HL-60/S4 treated with phorbol 12-myristate 13-acetate at 8.2 ng/mL for 4 days and 3 days (cell line): Measurements from ENCODE around the gene TTYH2.

ENCODE experiments used
- in situ Hi-C: fragments of 300-500 bp; cut with MboI; formaldehyde crosslinking; loops from 2 replicates; pipeline ENCODE4 v1.15.0; 2022; ENCODE audit warnings: low sequenced_read_pairs

TTYH2 gene

DNA sequence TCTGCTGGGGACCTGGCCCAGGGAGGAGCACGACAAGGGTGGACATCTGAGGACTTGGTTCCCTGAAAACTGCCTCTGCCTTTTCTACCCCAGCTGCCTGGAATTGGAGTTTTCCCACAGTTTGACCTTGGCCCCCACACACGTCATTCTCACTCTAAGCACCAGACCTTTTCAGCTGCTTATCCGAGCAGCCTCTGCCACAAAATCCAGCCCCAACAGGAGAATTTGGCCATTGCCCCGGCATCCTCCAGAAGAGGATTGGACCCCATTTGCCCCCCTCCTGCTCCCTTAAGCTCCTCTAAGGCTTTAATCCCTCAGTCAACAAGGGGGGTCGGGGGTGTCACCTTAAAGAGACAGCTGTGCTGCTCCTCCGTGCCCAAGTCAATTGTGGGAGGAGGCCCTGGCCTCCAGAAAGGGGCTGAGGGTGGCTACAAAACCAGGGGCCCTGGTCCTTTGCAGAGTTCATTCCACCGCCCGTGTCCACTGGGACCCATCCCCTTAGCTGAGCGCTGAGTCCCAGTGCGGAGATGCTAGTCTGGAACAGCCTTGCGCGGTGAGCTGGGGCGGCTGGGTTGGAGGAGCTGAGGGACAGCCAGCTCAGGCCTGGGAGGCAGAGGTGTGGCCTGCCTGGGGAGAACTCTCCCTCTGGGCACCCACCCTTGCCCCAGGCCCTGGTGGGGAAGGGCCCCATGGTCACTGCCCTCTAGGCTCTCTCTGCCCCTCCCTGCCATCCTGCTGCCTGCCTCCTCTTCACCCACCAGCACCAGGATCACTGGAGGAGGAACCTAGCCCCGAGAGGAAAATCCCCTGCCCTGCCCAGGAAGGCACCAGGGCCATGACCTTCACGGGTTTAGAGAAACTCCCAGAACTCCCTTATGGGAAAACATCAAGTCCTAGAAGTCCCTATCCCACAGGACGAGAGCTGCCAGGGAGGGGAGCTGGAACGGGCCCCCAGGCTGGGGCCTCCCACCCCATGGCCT, 18.8 kb downstream of the TTYH2 start:
- in situ Hi-C loops: no loop called here

DNA sequence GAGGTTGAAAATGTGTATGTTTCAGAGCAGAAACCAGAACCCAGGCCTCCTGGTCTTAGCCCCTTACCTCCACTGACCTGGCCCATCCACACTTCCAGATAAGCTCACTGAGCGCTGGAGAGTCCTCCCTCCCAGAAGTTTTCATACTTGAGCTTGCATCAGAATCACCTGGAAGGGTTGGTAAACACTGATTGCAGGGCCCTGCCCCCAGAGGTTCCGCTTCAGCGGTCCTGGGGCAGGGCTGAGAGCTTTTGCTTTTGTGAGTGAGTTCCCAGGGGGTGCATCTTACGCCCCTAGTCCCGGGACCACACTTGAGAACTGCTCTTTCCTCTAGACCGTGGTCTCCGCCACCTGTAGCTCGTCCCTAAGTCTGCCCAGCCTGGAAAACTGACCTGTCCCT, 20.6 kb downstream of the TTYH2 start:
- in situ Hi-C loops: no loop called here

DNA sequence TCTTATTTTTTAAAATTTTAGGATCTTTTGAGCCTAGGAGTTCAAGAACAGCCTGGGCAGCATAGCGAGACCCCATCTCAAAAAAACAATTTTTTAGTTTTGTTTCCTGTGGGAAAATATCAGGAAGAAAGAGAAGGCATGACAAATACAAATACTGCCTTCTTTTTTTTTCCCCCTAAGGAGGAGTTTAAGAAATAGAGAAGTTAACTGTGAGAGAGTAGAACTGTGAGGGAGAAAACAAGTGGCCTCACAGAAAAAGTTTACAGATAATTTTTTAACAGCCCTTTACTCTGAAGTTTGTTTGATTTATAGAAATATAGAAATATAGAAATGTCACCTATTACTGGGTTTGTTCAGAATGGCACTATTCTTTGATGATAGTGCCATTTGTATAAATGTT, 21.1 kb downstream of the TTYH2 start:
- in situ Hi-C loops: no loop called here

DNA sequence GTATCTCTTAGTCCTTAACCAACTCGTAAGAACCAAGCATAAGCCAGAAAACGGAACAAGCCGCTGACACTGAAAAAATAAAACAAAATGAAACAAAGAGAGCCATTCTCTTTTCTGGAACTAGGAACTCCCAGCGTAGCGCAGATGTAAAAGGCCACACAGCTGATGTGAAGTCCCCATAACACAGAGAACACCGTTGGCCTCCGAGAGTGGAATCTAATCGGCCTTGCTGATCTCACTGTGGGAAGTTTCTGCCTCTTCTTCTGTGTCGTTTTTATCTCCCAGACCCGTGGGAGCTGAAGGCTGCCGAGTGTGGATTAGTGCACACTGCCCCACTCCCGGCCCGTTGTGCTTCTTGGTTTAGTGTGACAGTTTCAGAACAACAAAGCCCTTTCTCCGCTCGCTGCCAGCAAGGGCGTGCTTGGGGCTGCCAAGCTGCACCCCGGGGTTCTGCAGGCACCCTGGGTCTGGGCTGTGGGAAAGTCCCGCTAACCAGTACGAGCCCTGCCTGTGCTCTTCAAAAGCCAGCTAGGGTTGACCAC, 21.7 kb downstream of the TTYH2 start:
- in situ Hi-C loops: no loop called here

DNA sequence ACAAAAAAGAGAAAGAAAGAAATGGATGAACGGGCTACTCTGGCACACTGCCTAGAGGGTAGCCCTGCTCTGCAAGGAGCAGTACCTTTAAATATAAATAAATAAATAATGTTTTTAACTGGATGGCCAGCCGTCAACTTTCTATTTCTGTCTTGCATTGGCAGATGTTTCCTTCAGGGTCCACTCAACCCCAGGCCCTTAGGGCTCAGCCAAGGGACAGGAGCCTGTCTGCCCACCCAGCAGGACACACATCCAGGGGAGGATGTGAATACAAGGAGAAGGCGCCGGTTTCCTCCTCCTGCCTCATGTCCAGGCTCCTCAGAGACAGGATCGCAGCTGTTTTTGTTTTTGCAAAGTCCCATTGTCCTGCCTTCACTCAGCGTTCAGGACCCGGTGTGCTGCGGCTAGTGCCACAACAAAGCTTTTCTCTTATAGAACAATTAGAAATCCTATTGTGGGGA, 22.6 kb downstream of the TTYH2 start:
- in situ Hi-C loops: no loop called here

DNA sequence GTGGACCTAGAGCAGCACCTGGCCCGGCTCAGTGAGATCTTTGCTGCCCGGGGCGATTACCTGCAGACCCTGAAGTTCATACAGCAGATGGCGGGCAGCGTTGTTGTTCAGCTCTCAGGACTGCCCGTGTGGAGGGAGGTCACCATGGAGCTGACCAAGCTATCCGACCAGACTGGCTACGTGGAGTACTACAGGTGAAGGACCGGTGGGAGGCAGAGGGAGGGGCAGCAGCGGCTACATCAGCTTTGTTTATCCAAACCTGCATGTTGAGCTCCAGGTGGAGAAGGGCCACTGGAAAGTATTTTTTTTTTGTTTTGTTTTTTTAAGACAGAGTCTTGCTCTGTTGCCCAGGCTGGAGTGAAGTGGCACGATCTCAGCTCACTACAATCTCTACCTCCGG, 23.9 kb downstream of the TTYH2 start:
- in situ Hi-C loops: no loop called here

DNA sequence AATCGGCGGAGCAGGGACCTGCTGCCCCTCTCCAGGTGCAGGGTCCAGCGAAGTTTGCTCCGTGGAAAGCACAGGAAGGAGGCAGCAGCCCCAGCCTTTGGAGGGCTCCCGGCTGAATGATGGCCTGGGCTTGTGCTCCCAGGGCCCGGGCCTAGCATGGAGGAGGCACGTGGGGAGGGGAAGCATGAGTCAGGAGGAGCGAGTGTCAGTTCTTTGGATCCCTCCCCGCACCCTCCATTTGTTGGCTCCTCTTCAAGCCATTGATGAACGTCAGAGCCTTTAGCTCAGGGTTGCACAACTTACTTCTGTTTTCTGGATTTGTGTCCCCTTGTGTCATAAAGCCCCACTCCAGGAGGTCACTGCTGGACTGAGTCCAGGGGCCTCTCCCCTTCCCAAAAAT, 25.8 kb downstream of the TTYH2 start:
- in situ Hi-C loops: no loop called here

DNA sequence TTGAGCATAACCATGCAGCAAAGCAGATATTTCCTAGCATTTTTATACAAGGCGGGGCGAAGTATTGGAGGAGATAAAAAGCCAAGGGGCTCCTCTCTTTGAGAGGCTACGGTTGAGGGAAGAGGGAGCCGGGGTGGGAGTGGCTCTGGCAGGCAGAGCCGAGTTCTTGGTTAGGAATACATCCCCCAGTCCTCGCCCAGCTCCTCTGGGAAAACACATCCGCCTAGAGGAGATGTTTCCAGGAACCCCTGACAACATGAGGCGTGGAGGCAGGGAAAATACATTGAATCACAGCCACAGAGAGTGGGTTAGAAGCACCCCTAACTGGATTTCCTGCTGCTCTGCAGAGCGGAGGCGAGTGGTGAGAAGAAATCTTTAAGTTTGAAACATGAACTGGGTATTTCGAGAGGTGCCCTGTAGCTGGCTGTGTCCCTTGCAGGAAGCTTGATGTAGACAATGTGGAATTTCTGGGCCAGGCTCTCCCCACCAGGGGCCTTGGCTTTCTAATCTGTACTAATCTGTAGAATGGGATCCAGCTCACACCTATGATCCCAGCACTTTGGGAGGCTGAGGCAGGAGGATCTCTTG, 27.3 kb downstream of the TTYH2 start:
- in situ Hi-C loops: no loop called here

DNA sequence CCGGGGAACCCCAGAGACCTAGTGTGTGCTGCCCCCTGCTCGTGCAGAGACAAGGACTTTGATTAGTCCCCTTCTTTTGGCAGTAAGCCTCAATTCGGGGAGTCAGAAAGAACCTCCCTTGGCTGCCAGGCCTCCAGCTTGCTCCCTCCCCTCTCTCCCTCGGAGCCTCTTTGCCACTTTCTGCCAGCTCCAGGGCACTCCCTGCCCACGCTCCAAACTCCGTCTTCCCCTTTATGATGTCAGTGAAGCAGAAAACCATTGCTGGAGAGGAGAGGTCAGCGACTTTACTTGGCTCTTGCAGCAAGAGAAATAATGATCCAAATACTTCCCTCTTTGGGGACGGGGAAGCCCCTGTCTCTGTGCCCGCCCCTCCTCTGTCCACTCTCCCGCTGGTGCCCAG, 28.1 kb downstream of the TTYH2 start:
- in situ Hi-C loops: no loop called here

DNA sequence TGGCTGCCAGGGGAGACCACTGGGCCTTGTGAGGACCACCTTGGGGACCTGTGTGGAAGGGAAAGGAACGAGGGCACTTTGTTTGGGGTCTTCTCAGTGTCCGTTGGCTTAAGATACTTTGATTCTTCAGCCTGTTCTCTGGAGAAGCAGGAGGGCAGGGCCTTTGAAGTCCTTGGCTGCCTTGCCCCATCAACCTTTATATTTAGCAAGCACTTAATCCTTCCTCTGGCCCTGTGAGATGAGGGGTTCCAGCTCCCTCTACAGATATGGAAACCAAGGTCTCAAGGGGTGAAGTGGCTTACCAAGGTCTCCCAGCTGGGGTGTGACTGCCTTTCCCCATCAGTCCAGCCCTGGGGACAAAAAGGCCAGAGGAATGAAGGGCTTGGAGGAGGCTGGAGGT, 28.5 kb downstream of the TTYH2 start:
- in situ Hi-C loops: no loop called here

DNA sequence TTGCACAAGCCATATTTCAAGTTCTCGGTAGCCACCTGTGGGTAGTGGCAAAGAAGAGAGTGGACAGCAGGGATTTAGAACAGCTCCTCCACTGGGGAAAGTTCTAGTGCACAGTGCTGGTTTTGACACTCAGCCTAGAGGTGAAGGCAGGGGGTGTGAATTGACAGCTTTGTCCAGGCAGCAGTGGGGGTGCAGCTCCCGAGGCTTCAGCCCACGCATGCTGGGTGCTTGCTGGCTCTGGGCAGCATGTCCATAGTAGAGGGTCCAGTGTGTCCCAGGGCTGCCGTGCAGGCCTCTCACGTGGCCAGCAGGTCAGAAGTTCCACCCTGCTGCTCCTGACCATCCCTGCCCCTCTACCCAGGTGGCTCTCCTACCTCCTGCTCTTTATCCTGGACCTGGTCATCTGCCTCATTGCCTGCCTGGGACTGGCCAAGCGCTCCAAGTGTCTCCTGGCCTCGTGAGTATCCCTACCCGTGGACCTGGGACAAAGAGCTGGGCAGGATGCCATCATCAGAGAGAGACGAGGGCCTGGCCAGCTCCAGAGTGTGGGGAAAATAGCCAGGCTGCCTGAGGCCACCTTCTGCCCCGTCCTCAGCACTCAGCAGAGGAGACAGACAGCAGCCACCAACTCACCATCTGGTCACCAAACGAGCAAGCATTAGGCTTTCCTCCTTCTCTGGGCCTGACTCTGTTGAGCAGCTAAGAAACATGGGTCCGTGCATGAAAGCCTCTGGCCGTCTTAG, 29.8 kb downstream of the TTYH2 start:
- in situ Hi-C loops: no loop called here

DNA sequence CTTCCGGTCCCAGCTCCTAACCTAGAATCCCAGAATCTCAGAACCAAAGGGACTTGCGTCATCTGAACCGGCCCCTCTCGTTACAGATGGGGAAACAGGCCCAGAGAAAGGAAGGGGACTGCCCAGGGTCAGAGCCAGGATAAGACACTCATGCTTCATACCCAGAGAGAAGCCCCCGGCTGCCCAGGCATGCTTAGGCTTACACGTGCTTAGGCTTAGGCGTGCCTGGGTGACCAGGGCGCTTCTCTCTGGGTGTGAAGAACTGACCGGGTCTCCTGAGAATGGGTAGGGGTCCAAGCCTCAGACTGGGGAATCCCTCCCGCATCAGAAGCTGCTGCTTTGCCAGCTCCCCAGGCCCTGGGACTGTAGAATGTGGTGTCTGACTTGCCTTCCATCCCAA, 30.8 kb downstream of the TTYH2 start:
- in situ Hi-C loops: no loop called here

DNA sequence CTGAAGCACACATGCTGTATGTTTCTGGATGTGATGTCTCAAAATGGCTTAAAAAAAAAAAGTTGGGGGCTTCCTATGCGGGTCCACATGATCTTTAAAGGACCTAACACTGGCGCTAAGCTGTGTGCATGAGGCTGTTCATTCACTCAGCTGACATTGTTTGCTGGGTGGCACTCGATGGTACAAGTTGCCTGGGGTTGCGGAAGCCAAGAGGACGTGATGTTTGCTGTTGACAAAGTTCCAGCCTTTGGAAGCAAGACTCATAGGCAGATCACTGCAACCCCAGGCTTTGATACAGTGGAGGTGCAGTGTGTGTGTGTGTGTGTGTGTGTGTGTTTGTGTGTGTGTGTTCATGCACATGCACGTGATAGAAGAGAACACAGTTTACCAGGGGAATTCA, 31.2 kb downstream of the TTYH2 start:
- in situ Hi-C loops: no loop called here

DNA sequence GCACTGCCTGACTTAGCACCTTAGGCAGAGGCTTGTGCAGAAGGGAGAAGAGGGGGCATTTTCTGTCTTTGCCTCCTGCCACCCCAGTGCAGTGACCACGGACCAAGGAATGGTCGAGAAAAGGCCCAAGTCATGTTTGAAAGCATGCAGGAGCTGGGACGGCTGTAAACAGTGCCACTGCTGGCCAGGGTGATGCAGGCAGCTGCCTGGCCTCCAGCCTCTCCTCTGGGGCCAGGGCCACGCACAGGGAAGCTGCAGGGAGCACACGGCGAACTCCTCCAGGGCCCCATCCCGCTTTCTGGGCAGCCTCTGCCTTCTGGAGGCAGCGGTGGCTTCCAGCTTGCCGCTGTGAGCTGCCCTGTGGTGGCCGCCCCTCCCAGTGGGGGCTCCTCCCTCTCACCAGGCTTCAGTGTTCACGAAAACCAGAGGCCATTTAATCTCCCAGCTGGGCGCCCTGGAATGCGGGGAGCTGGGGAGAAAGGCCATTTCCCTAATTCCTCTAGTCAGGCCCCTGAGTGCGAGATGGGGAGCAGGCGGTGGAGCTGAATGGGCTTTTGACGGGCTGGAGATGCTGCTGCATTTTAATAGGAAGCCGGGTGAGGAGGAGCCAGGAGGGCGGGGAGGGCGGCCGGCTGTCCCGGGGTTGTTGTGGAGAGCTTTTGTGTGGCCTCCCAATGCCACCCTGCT, 31.9 kb downstream of the TTYH2 start:
- in situ Hi-C loops: no loop called here

DNA sequence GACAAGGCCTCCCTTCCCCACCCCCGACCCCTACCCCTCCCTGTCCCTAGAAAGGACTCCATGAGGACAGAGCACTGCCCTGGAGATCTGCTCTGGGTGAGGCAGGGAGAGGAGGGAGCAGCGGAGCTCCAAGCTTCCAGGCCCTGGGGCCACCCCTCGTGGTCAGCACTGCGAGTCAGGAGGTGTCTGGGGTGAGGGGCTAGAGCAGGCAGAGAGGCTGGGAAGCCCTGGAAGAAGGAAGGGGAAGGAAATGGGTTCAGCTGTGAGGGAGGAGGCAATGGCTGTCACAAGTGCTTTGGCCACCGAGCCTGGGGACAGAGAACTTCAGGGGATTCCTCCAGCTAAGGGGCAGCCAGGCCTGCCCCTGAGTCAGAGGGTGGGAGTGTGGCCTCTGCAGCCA, 32.5 kb downstream of the TTYH2 start:
- in situ Hi-C loops: no loop called here

DNA sequence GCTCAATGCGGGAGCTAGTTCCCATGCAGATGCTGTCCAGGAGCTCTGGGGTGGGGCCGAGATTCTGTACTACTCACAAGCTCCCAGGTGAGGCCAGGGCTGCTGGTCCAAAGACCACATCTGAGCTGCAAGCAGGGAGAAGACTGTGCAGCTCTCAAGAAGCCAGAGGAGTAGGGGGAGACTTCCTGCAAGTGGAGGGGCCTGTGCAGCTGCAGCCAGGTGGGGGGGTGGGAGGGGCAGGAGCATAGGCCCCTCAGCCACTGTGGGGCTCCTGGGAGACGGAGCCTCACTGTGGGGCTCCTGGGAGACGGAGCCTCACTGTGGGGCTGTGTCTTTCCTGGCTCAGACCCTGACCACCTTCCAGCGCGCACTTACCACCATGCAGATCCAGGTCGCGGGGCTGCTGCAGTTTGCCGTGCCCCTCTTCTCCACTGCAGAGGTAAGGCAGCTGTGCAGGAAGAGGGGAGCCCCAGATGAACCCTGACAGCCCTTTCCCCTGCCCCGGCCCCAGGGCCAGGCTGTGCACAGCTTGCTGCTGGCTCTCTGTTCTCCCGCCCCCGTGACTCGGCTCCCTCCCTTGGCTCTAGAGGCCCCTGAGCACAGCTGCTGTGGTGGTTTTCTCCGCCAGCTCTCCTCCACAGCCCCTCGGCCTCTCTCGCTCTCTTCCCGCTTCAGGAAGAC, 36.4 kb downstream of the TTYH2 start:
- in situ Hi-C loops: no loop called here

DNA sequence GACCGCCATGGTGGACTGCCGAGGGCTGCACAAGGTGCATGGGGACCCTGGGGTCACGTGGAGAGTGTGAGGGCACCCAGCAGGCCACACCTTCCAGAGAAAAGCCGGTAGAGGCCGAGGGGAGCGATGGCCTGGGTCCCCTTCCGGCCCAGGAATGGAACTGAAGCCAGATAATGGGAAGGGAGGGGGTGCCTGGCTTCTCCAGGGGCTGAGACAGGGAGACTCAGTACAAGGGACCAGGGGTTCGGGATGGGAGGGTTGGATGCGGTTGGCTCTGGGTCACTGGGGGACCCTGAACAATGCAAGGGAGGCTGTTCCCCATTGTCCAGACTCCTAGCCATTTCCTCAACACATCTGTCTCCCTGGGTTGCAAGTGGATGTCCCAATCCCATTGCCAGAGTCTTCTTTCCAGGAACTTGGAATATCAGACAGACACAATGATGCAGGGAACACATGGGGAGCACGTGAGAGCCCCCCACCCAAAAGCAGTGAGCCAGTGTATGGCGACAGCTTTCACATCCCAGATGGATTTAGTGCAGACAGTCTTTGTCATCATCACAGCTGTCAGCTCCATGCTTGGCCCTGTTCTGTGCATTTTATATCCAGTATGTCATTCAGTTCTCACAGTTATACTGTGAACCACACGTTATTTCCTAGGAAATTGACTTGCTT, 37.1 kb downstream of the TTYH2 start:
- in situ Hi-C loops: no loop called here

DNA sequence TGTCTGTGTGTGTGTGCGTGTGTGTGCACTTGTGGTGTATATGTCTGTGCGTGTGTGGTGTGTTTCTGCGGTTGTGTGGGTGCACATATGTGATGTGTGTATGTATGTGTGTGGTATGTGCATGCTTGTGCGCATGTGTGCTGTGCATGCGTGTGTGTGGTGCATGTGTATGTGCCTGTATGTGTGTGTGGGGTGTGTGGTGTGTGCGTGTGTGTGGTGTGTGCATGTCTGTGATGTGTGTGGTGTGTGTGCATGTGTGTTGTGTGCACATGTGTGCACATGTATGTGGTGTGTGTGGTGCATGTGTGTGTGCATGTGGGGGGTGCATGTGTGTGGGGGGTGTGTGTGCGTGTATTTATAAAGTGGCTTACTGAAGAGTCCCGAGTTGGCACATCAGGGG, 37.7 kb downstream of the TTYH2 start:
- in situ Hi-C loops: no loop called here

DNA sequence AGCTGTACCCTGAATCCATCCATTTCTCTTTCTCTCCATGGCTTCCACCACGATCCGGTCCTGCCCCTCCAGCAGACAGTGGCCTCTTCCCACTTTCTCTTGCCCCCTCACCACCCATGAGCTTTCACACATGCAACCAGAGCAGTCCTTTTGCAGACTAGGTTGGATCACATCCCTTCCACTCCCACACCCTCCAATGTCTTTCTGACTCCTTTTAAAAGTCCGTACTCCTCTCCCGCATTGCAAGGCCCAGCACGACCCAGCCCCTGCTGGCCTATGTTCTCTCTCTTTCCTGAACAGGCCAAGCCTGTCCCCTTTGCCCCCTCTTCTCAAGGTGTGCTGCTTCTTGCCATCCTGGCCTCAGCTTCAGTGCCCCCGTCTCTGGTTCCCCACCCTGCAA, 38.2 kb downstream of the TTYH2 start:
- in situ Hi-C loops: no loop called here

DNA sequence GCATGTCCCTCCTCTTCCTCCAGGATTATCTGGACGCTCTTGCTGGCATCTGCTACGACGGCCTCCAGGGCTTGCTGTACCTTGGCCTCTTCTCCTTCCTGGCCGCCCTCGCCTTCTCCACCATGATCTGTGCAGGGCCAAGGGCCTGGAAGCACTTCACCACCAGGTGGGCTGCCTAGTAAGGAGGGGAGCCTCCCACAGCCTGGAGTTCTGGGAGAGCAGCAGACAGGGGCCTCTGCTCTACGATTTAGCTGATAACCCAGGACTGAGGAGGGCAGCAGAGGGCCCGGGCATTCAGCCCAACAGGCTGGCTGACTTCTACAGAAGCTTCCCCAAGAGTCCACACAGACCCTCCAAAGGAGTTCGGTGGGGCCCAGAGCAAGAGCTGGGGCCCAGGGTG, 38.8 kb downstream of the TTYH2 start:
- in situ Hi-C loops: no loop called here
